B cell (primary cell): ENCODE results near the gene TUBB4B. TPM values are rescaled to one million over a fixed set of nuclear protein-coding genes. Genes with fewer than 3 reads are reported as not detected.

ENCODE experiments used
- ATAC-seq: fragments of 200-7000 bp; cut with Tn5 transposase; one replicate; pipeline ENCODE4 v1.10.0; 2021; ENCODE audit warnings: low read depth, mild to moderate bottlenecking, moderate number of reproducible peaks, moderate library complexity
- CTCF ChIA-PET: fragments of 350-600 bp; sonication (Branson Sonifier 250); formaldehyde crosslinking; loops from one replicate; lab custom pipeline; 2021; ENCODE audit warnings: antibody characterized with exemption, inconsistent platforms; lab: Charles Lee
- POLR2A ChIA-PET: fragments of 350-600 bp; sonication (Branson Sonifier 250); formaldehyde crosslinking; loops from one replicate; lab custom pipeline; 2021; ENCODE audit warnings: antibody characterized with exemption; lab: Charles Lee
- DNase-seq: peaks from one replicate; pipeline ENCODE4 v3.0.0; 2013
- H2AFZ ChIP-seq: 2 replicates; pipeline ENCODE4 v1.6.1; 2012; ENCODE audit warnings: mild to moderate bottlenecking, low read depth, low read length; ENCODE audit not compliant: insufficient read depth, poor library complexity, severe bottlenecking
- H3K27ac ChIP-seq, 2 donors: 1 replicate in 1 of 2; 2 replicates in 1 of 2; pipeline ENCODE4 v1.5.1; 2012 to 2013; ENCODE audit warnings: low read length in 2 of 2, mild to moderate bottlenecking in 2 of 2, moderate library complexity in 1 of 2
- H3K27me3 ChIP-seq, 4 experiments: fragments of 200-600 bp in 1 of 4; sonication (generic) in 1 of 4; replicated peaks in 1 of 4; 1 replicate in 2 of 4; 2 replicates in 2 of 4; pipeline versions ENCODE4 v1.6.1 to v1.7.0; 2013 to 2016; ENCODE audit warnings: low read length in 3 of 4, mild to moderate bottlenecking in 2 of 4, mixed read lengths in 1 of 4, moderate library complexity in 1 of 4; ENCODE audit not compliant: insufficient read depth in 4 of 4, control insufficient read depth in 3 of 4; ENCODE audit errors: control extremely low read depth in 1 of 4
- H3K36me3 ChIP-seq, 2 experiments: replicated peaks in 1 of 2; 1 replicate in 1 of 2; 2 replicates in 1 of 2; pipeline versions ENCODE4 v1.6.1 to v1.7.1; 2013; ENCODE audit warnings: low read length in 1 of 2; ENCODE audit not compliant: insufficient read depth in 2 of 2, control insufficient read depth in 1 of 2; ENCODE audit errors: control extremely low read depth in 1 of 2, extremely low read depth in 1 of 2
- H3K4me1 ChIP-seq, 2 donors: fragments of 200-600 bp in 1 of 2; sonication (generic) in 1 of 2; 1 replicate in 1 of 2; 2 replicates in 1 of 2; pipeline versions ENCODE4 v1.5.1 to v1.6.1; 2013 to 2017; ENCODE audit warnings: low read length in 2 of 2; ENCODE audit not compliant: control insufficient read depth in 2 of 2, insufficient read depth in 2 of 2
- H3K4me2 ChIP-seq: replicated peaks from 2 replicates; pipeline ENCODE3; 2012; ENCODE audit warnings: mild to moderate bottlenecking, low read depth, low read length; ENCODE audit not compliant: poor library complexity, severe bottlenecking
- H3K4me3 ChIP-seq, 5 experiments: fragments of 200-600 bp in 1 of 5; sonication (generic) in 1 of 5; 1 replicate in 3 of 5; 2 replicates in 2 of 5; pipeline versions ENCODE4 v1.5.1 to v1.7.0; 2011 to 2016; ENCODE audit warnings: low read length in 4 of 5, mild to moderate bottlenecking in 4 of 5, low read depth in 2 of 5, control low read depth in 1 of 5, moderate library complexity in 1 of 5; ENCODE audit not compliant: insufficient read depth in 1 of 5; ENCODE audit errors: control extremely low read depth in 1 of 5, extremely low read depth in 1 of 5
- H3K79me2 ChIP-seq: fragments of 200-600 bp; sonication (generic); one replicate; pipeline ENCODE4 v1.6.0; 2016; ENCODE audit warnings: low read length; ENCODE audit not compliant: control insufficient read depth, insufficient read depth
- H3K9ac ChIP-seq: fragments of 200-600 bp; sonication (generic); 2 replicates; pipeline ENCODE4 v1.6.1; 2017; ENCODE audit warnings: mild to moderate bottlenecking, low read length, moderate library complexity
- H3K9me3 ChIP-seq, 3 donors: one replicate each; pipeline versions ENCODE4 v1.6.1 to v1.7.1; 2013; ENCODE audit warnings: low read length in 2 of 3; ENCODE audit not compliant: control insufficient read depth in 2 of 3, insufficient read depth in 1 of 3; ENCODE audit errors: control extremely low read depth in 1 of 3
- H4K20me1 ChIP-seq: 2 replicates; pipeline ENCODE4 v1.6.0; 2012; ENCODE audit warnings: mild to moderate bottlenecking, low read length; ENCODE audit not compliant: insufficient read depth, control insufficient read depth, poor library complexity, severe bottlenecking
- H3K27ac Mint-ChIP-seq: one replicate; pipeline ENCODE4 v1.8.0; 2021; ENCODE audit warnings: mixed read lengths
- H3K27me3 Mint-ChIP-seq: one replicate; pipeline ENCODE4 v1.8.0; 2021; ENCODE audit warnings: mixed read lengths
- H3K4me1 Mint-ChIP-seq: one replicate; pipeline ENCODE4 v1.8.0; 2021; ENCODE audit warnings: mixed read lengths
- H3K4me3 Mint-ChIP-seq: one replicate; pipeline ENCODE4 v1.8.0; 2021; ENCODE audit warnings: mixed read lengths
- H3K9me3 Mint-ChIP-seq: one replicate; pipeline ENCODE4 v1.8.0; 2022; ENCODE audit warnings: mixed read lengths; ENCODE audit not compliant: insufficient read depth
- CTCF ChIP-seq: fragments of 200-600 bp; IDR thresholded peaks from one replicate; pipeline ENCODE4 v1.8.0; 2022; ENCODE audit warnings: antibody characterized with exemption, mild to moderate bottlenecking
- EZH2 ChIP-seq: IDR thresholded peaks from 2 replicates; pipeline ENCODE4 v1.6.1; 2012; ENCODE audit warnings: borderline replicate concordance, low read depth, mild to moderate bottlenecking, moderate library complexity, low read length; ENCODE audit not compliant: insufficient read depth, poor library complexity, severe bottlenecking
- WGBS: methylation state at CpG from one replicate; pipeline ENCODE4 v1.1.5; 2013; ENCODE audit warnings: missing lambda C conversion rate; ENCODE audit not compliant: insufficient coverage; 5-methylcytosine and 5-hydroxymethylcytosine counted together
- intact Hi-C: fragments of 100-400 bp; cut with micrococcal nuclease; formaldehyde crosslinking; loops from one replicate; pipeline ENCODE4 v1.10.0; 2022
- polyA plus RNA-seq: library from polyadenylated mRNA; depleted of rRNA; stranded (reverse); fragments of >200 nt; gene quantifications from 2 replicates; pipeline ENCODE4 v1.2.3, GENCODE V29; 2012
- total RNA-seq, 2 donors: library from RNA; stranded (reverse); fragments of 120-200 nt in 1 of 2; gene quantifications; 1 replicate in 1 of 2; 2 replicates in 1 of 2; pipeline versions ENCODE4 v1.2.3 to v1.2.4, GENCODE V29; 2013 to 2022

TUBB4B gene
- total and polyA plus RNA-seq, 2 donors (not counting 1 experiment from before 2014, with no cell fraction given): 110 to 261 TPM

DNA sequence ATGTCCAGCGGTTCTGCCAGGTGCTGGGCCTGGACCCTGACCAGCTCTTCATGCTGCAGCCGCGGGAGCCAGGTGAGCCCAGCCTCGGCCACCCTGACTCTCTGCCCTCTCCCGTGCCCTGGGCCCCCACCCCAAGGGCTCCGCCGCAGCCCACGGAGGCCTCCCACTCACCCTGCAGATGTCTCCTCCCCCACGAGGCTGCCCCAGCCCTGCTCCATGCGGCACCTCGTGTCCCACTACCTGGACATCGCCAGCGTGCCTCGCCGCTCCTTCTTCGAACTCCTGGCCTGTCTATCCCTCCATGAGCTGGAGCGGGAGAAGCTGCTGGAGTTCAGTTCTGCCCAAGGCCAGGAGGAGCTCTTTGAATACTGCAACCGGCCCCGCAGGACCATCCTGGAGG, 26.5 kb upstream of the TUBB4B start:
- peaks cover 3% of the 10 kb centered on the region for H3K79me2 ChIP-seq
- Mint-ChIP-seq H3K4me3 (no peak overlapping the region), H3K27me3 (no peaks in the 10 kb centered on the region), H3K4me1 (no peaks in the 10 kb centered on the region), H3K9me3 (no peaks in the 10 kb centered on the region), H3K27ac (no peak overlapping the region)
- ChIA-PET POLR2A (interaction anchor here (1.2 kb wide), 1 partner anchor 8 kb away, joined by 4 read pairs; no protein-coding TSS in a partner anchor), CTCF (no interaction called here)
- no peak for TF ChIP-seq CTCF
- H3K4me1 ChIP-seq: no peaks in the 10 kb centered on the region
- no peaks in the 10 kb centered on the region for H4K20me1 ChIP-seq
- H3K4me3 ChIP-seq: no peak overlapping the region
- H3K9ac ChIP-seq: no peak overlapping the region
- no peak overlapping the region for H3K27ac ChIP-seq
- no peaks in the 10 kb centered on the region for H3K9me3 ChIP-seq
- DNase-seq: no peak
- no peaks in the 10 kb centered on the region for H3K36me3 ChIP-seq
- H3K27me3 ChIP-seq: no peaks in the 10 kb centered on the region
- intact Hi-C loops: no loop called here
- no peak overlapping the region for H2AFZ ChIP-seq
- no peak for ATAC-seq
- no peak overlapping the region for H3K4me2 ChIP-seq
- 96% methylated on average over 19 of the region's 19 CpGs for WGBS

DNA sequence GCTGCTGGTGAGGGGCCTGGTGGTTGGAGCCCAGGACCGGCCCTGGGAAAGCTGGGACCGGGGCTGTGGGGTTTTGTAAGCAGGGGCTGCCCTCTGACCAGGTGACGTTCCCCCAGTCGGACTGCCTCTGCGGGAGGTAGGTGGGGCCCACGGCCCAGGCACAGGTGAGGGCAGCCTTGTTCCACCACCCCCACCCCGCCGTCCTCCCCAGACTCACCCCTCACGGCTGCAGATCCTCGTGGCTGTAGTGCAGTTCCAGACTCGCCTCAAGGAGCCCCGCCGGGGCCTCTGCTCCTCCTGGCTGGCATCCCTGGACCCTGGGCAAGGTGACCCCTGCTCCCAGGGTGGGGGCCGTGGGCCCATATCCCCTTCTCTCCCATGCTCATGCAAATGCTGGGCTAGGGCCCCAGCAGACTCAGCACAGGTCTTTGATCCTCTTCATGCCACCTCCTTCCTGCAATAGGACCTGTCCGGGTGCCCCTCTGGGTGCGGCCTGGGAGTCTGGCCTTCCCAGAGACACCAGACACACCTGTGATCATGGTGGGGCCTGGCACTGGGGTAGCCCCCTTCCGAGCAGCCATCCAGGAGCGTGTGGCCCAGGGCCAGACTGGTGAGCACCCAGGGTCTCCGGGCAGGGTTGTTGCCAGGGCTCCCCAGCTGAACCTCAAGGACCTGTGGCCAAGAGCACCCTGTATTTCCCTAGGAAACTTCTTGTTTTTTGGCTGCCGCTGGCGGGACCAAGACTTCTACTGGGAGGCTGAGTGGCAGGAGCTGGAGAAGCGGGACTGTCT, 25.7 kb upstream of the TUBB4B start:
- Histone ChIP-seq H3K4me2 (no peak overlapping the region), H3K4me3 (no peak overlapping the region), H3K36me3 (no peaks in the 10 kb centered on the region), H3K4me1 (no peaks in the 10 kb centered on the region), H3K9ac (no peak overlapping the region), H3K27ac (no peak overlapping the region), H3K79me2 (peaks cover 3% of the 10 kb centered on the region), H2AFZ (no peak overlapping the region), H3K9me3 (no peaks in the 10 kb centered on the region), H3K27me3 (no peaks in the 10 kb centered on the region), H4K20me1 (no peaks in the 10 kb centered on the region)
- no peaks in the 10 kb centered on the region for H3K9me3 Mint-ChIP-seq
- ChIA-PET CTCF (no interaction called here), POLR2A (no interaction called here)
- no peaks in the 10 kb centered on the region for H3K4me1 Mint-ChIP-seq
- DNase-seq (no peak), ATAC-seq (no peak)
- H3K4me3 Mint-ChIP-seq: no peak overlapping the region
- intact Hi-C loops: no loop called here
- H3K27me3 Mint-ChIP-seq: no peaks in the 10 kb centered on the region
- 97% methylated on average over 22 of the region's 22 CpGs for WGBS
- TF ChIP-seq CTCF (no peak), EZH2 (no peak)
- no peak overlapping the region for H3K27ac Mint-ChIP-seq
